GM21381 (cell line): ENCODE results near the gene ETV6.

Experiments
- ATAC-seq: cut with Tn5 transposase; IDR thresholded peaks from one replicate; pipeline ENCODE4 v1.9.1; 2021; ENCODE audit warnings: mild to moderate bottlenecking, moderate library complexity; ENCODE audit not compliant: unreplicated experiment

Gene ETV6

DNA sequence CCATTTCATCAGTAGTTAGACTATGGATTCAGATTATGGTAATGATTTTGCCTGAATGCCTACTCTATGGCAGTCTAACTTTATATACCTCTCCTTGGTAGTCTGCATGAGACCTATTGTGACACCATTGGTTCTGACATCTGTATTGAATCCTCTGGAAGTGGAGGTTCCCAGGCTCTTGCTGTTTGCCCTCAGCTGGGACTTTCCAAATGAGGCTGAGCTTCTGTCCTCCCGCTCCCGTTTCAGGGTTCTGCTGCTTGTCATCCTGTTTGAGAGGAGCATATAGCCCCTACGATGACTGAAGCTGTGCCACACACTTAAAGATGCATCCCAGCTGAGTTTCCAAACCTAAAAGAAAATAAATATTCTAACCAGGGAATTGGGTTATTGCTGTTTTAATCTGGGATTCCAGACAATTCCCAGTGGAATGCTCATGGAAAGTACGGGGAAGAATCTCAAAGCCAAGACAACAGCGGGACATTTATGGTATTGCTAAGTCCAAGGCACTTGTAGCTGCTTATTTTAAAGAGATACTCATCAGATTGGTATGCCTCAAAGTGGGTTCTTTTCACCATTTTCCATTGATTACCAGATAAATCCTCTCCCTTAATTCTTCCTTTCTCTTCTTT is 105.9 kb downstream of the ETV6 start:
- ATAC-seq = no peak

GRCh38 chr12:11756022-11756421 is 106.5 kb downstream of the ETV6 start:
- ATAC-seq = no peak

DNA sequence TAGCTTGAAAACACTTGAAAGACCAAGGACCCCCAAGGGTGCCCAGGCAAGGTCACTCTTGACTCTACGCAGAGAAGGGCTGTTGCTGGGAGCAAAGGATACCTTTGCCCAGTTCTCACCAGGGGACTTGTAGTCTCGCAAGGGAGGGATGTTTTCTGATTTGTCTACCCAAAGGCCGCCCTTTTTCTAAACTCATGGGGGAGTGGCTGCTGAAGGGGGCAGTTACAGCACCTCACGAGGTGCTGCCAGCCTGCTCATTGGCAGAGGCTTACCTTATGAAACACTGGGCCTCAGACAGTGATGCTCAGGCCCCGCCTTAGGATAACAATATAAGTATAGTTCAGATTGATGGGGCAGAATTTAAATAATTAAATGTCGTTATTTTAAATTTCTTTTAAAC is 107.0 kb downstream of the ETV6 start:
- no peak for ATAC-seq

DNA sequence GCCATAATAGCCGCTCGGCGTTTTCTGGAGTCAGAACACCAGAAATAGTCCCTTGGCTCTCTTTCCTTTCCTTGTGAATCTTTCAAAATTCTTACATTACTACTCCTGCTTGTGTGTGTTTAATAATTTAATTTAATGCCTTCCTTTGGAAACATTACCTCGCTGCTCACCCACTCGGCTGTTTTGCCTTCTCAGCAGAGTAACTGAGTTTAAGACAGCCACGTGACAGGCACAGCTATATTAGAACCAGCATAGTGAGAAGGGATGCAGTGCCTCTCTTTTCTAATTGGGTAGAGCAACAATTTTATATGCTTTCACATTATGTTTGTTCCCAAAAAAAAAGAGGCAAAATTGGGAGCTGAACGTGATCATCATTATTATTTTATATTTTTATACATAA is 107.6 kb downstream of the ETV6 start:
- ATAC-seq = no peak

- no peak for ATAC-seq
Observed at GRCh38 chr12:11757531-11757930, 108.1 kb downstream of the ETV6 start.

DNA sequence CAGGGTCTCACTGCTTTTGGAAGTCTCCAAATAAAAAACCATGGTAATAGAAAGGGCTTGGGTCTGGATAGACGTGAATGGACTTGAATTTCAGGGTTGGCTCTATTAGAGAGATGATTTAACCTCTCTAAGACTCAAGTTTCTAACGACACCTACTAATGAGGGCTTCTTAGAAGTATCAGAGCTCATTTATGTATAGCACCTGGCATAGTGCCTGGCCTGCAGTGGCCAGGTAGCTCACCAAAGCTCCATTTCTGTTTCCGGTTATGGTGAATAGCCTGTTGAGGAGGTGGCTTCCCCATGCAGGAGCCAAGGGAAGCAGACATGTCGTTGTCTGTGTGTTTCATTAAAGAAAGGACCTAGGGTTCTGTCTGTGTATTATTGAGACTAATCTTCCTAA is 108.6 kb downstream of the ETV6 start:
- no peak for ATAC-seq

DNA sequence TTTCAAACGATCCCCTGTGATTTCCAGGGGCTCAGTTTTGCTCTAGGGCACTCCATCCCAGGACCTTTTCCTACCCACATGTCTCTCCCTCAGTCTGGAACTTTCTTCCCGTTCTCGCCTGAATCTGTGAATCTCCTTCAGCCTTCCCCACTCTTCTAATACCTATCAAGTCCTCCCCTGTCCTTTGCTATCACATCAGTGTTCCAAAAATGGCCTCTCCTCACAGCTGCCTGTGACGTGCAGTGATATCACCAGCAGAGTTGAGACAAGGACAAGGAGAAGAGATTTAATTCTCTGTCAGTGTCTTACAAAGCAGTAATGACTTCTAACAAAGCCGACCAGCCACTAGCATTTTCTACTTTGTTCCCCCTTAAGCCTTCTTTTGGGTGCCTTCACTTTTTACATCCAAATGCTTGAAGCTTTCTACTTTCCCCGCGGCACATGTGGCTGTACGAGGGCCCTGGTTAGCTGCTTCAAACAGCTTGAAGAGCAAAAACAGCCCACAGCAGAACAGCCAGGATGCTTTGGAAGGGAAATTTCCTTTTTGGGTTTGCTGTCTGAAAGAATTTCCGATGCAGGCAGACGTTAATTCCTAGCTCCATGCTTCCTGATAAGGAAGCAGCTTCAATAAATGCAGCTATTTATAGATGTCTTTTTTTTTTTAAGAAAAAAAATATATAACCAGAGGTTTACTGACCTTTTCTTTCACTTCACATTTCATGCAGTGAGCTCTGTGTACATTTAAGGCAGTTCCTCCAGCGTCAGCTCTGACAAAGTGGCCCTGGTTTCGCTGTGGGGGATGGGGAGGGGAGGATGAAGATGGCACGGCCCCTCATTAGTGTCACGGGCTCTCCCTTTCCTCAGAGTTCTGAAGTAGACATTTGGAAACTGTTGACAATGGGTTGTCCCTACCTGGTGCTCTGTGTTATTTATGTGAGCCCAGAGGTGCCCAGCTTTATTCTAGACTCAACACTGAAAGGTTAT is 109.3 kb downstream of the ETV6 start:
- peak; percentile 39 for ATAC-seq

DNA sequence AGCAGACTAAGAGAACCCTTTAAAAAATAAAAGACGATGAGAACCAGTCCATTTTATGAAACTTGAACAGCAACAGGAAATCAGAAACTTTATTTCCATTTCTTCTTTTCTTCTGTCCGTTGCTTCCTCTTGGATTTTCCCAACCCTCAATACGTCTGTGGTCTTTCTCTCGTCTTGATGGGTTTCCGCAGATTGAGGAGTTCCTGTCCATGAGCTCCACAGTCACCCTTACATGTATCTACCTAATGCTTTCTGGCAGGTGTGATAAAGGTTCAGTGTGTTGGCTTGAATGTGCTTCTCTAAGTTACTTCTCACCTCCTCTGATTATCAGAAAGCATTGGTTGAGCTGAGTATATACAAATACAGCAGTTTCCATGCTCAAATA is 110.0 kb downstream of the ETV6 start:
- ATAC-seq = no peak

- no peak for ATAC-seq
Observed at GRCh38 chr12:11759899-11760298, 110.4 kb downstream of the ETV6 start.

DNA sequence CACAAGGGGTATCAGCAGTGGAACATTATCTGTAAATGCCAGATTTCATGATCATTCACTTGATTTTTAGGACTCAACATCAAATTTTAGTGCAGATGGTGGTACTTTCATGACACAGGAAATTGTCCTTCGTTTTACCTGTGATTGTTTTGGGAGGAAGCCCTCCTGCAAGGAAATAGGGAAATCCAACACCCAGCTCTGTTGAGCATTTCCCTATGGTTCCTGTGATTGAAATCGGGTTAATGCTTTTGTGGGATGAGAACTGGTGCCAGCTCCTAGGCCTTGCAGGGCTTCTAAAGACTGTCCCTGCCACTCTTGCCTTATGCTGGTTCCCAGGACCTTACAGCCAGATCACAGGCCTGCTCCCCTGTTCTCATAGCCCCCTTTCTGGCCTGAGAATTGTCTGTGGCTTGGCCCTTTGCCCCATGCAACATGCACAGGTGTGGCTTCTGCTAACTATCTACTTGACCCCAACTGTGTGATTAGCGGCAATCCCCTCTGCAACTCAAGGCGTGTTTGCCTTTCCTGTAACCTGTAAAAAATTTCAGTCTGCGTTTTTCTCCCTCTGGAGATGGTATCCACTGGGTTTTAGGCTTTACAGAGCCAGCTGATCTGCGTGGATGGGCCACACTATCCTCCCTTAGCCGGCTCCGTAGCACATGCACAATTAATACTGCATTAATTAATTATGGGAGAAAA is 112.5 kb downstream of the ETV6 start:
- peak; percentile 46 for ATAC-seq

- ATAC-seq = peak; percentile 29
Observed at GRCh38 chr12:11762723-11763326, 113.4 kb downstream of the ETV6 start.

- no peak for ATAC-seq
Observed at GRCh38 chr12:11763760-11764520, 114.5 kb downstream of the ETV6 start.

- ATAC-seq = no peak
Observed at GRCh38 chr12:11764837-11765236, 115.4 kb downstream of the ETV6 start.

- no peak for ATAC-seq
Observed at GRCh38 chr12:11765421-11765816, 115.9 kb downstream of the ETV6 start.

GRCh38 chr12:11765817-11766794 is 116.6 kb downstream of the ETV6 start:
- ATAC-seq = peak; percentile 61

- ATAC-seq = no peak
Observed at GRCh38 chr12:11767029-11767724, 117.7 kb downstream of the ETV6 start.

GRCh38 chr12:11767798-11768197 is 118.3 kb downstream of the ETV6 start:
- ATAC-seq = no peak

DNA sequence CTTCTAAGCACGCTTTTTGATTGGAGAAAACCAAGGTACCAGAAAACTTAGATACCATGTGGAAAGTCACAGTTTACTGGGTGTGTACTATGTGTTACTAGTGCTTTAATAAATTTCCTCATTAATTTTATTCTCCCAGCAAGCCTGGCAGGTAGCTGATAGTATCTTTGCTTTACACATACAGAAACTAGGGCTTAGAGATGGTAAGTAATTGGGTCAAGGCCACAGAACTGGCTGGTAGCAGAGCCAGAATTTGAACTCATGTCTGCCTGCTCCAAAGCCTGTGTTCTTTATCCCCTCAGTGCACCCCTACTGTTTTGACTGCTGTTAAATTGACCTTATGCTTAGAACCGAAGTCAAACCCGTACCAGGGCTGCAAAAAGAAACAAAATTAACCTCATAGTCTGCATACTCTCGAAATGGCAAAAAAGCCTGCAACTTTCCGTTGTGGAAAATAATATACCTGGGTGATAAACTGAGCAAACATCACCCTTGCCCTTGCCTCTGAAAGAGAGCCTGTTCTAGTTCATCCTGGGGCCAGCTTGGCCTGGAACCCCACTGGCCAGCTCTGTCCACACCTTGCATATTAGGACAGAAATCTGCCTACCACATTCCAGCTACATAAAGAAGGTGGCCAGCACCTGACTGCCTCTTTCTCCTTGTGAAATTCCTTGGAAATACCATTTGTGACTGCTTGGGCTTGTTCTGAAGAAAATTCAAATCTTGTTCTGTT is 118.9 kb downstream of the ETV6 start:
- no peak for ATAC-seq
